Endodermal cell (in vitro differentiated cells): ENCODE results near the gene CACNA1D. TPM values are rescaled to one million over a fixed set of nuclear protein-coding genes. Genes with fewer than 3 reads are reported as not detected.

Experiments
- DNase-seq: peaks from one replicate; pipeline ENCODE4 v3.0.0-alpha.2; 2017
- H3K27ac ChIP-seq: 2 replicates; pipeline ENCODE4 v1.5.1; 2013; ENCODE audit warnings: mild to moderate bottlenecking, low read depth, low read length, moderate library complexity
- H3K27me3 ChIP-seq: 2 replicates; pipeline ENCODE4 v1.6.1; 2013; ENCODE audit warnings: mild to moderate bottlenecking, low read length, moderate library complexity; ENCODE audit not compliant: insufficient read depth, control insufficient read depth, poor library complexity, severe bottlenecking
- H3K36me3 ChIP-seq: 2 replicates; pipeline ENCODE4 v1.7.0; 2013; ENCODE audit warnings: mild to moderate bottlenecking, low read length, moderate library complexity; ENCODE audit not compliant: control insufficient read depth, insufficient read depth
- H3K4me1 ChIP-seq: one replicate; pipeline ENCODE4 v1.7.0; 2013; ENCODE audit warnings: low read length; ENCODE audit not compliant: control insufficient read depth, insufficient read depth
- H3K4me3 ChIP-seq: 2 replicates; pipeline ENCODE4 v1.5.1; 2013; ENCODE audit warnings: mild to moderate bottlenecking, low read length, moderate library complexity
- H3K9ac ChIP-seq: 2 replicates; pipeline ENCODE4 v1.6.1; 2013; ENCODE audit warnings: mild to moderate bottlenecking, low read length, moderate library complexity; ENCODE audit not compliant: poor library complexity, severe bottlenecking; ENCODE audit errors: extremely low read depth
- H3K9me3 ChIP-seq: 2 replicates; pipeline ENCODE4 v1.6.1; 2013; ENCODE audit warnings: mild to moderate bottlenecking, low read length, moderate library complexity; ENCODE audit not compliant: control insufficient read depth
- H3K27ac Mint-ChIP-seq: 2 replicates; pipeline ENCODE4 v1.8.0; 2020; ENCODE audit warnings: mixed read lengths
- H3K27me3 Mint-ChIP-seq: 2 replicates; pipeline ENCODE4 v1.8.0; 2021; ENCODE audit warnings: mild to moderate bottlenecking, mixed read lengths; ENCODE audit not compliant: insufficient read depth
- H3K36me3 Mint-ChIP-seq: 2 replicates; pipeline ENCODE4 v1.8.0; 2020; ENCODE audit warnings: low read depth, mixed read lengths
- H3K4me1 Mint-ChIP-seq: 2 replicates; pipeline ENCODE4 v1.8.0; 2020; ENCODE audit warnings: mixed read lengths
- H3K4me3 Mint-ChIP-seq: 2 replicates; pipeline ENCODE4 v1.8.0; 2020; ENCODE audit warnings: mild to moderate bottlenecking, moderate library complexity, mixed read lengths
- H3K9me3 Mint-ChIP-seq: 2 replicates; pipeline ENCODE4 v1.8.0; 2020; ENCODE audit warnings: mild to moderate bottlenecking, mixed read lengths
- CTCF ChIP-seq: fragments of 200-600 bp; sonication (generic); conservative IDR thresholded peaks from 2 replicates; pipeline ENCODE4 v1.5.0; 2021; ENCODE audit warnings: antibody characterized with exemption, mild to moderate bottlenecking
- WGBS, 2 experiments: methylation state at CpG; one replicate each; pipeline versions ENCODE4 v1.1.5 to v1.1.7; 2013; ENCODE audit warnings: missing lambda C conversion rate in 2 of 2, mixed read lengths in 1 of 2; ENCODE audit not compliant: insufficient coverage in 1 of 2, insufficient read length in 1 of 2; 5-methylcytosine and 5-hydroxymethylcytosine counted together
- total RNA-seq, 2 donors: library from RNA; stranded (reverse); fragmentation: NEBNext Ultra II Directional in 1 of 2; extraction: Animal tissue kit (Norgen Biotek cat#: 25700) in 1 of 2; gene quantifications; 2 replicates in 1 of 2; 3 replicates in 1 of 2; pipeline ENCODE4 v1.2.1, GENCODE V29; 2021

Gene CACNA1D
- total RNA-seq, 2 donors from 2014 or later: 2.2 to 3.8 TPM

GRCh38 chr3:53813229-53813628 lies 318.8 kb downstream of the CACNA1D start:
- Mint-ChIP-seq H3K4me1 (no peaks in the 10 kb centered on the region), H3K27me3 (no peaks in the 10 kb centered on the region), H3K36me3 (peaks cover 6% of the 10 kb centered on the region), H3K4me3 (no peak overlapping the region), H3K27ac (no peak overlapping the region), H3K9me3 (no peaks in the 10 kb centered on the region)
- DNase-seq: no peak
- Histone ChIP-seq H3K27me3 (no peaks in the 10 kb centered on the region), H3K4me1 (no peaks in the 10 kb centered on the region), H3K9me3 (no peaks in the 10 kb centered on the region), H3K27ac (no peak overlapping the region), H3K36me3 (peaks cover 4% of the 10 kb centered on the region), H3K9ac (no peak overlapping the region), H3K4me3 (no peak overlapping the region)
- no peak for TF ChIP-seq CTCF
- whole genome bisulfite sequencing, 2 experiments: 94 to 95% methylated on average over 5 of the region's 5 CpGs

- Histone ChIP-seq H3K27me3 (no peaks in the 10 kb centered on the region), H3K4me1 (no peaks in the 10 kb centered on the region), H3K4me3 (no peak overlapping the region), H3K27ac (no peak overlapping the region), H3K9me3 (no peaks in the 10 kb centered on the region), H3K9ac (no peak overlapping the region), H3K36me3 (peaks cover 10% of the 10 kb centered on the region)
- no peaks in the 10 kb centered on the region for H3K27me3 Mint-ChIP-seq
- H3K27ac Mint-ChIP-seq: no peak overlapping the region
- WGBS, 2 experiments: 94 to 96% methylated on average over 9 to 10 of the region's 10 CpGs
- no peak for TF ChIP-seq CTCF
- no peak for DNase-seq
- H3K4me3 Mint-ChIP-seq: no peak overlapping the region
- H3K36me3 Mint-ChIP-seq: peaks cover 6% of the 10 kb centered on the region
- H3K4me1 Mint-ChIP-seq: no peaks in the 10 kb centered on the region
- H3K9me3 Mint-ChIP-seq: no peaks in the 10 kb centered on the region
Measured at GRCh38 chr3:53813876-53814275, 319.5 kb downstream of the CACNA1D start.

GRCh38 chr3:53815067-53815466 lies 320.7 kb downstream of the CACNA1D start:
- H3K27ac Mint-ChIP-seq: no peak overlapping the region
- no peak overlapping the region for H3K27ac ChIP-seq
- no peaks in the 10 kb centered on the region for H3K4me1 Mint-ChIP-seq
- TF ChIP-seq CTCF: no peak
- H3K27me3 Mint-ChIP-seq: no peaks in the 10 kb centered on the region
- H3K9me3 ChIP-seq: no peaks in the 10 kb centered on the region
- H3K9me3 Mint-ChIP-seq: no peaks in the 10 kb centered on the region
- no peak overlapping the region for H3K9ac ChIP-seq
- H3K4me3 Mint-ChIP-seq: no peak overlapping the region
- H3K36me3 ChIP-seq: peaks cover 19% of the 10 kb centered on the region
- H3K4me3 ChIP-seq: no peak overlapping the region
- WGBS, 2 experiments: 96 to 100% methylated on average over 2 to 4 of the region's 4 CpGs
- no peak for DNase-seq
- H3K27me3 ChIP-seq: no peaks in the 10 kb centered on the region
- H3K36me3 Mint-ChIP-seq: peaks cover 8% of the 10 kb centered on the region
- no peaks in the 10 kb centered on the region for H3K4me1 ChIP-seq
